ENCODE data around the gene AFAP1L1.

AFAP1L1 gene

GRCh38 chr5:149284501-149284900, 12.8 kb downstream of the AFAP1L1 start:
- DNase-seq (ENCODE audit: low read depth), result no peak

- DNase-seq (ENCODE audit: low read depth), result no peak
Observed at GRCh38 chr5:149285153-149285552, 13.5 kb downstream of the AFAP1L1 start.

- DNase-seq (ENCODE audit: low read depth), result no peak
Observed at GRCh38 chr5:149288436-149288835, 16.8 kb downstream of the AFAP1L1 start.

- no peak for DNase-seq (ENCODE audit: low read depth)
Observed at GRCh38 chr5:149289301-149289700, 17.6 kb downstream of the AFAP1L1 start.

- no peak for DNase-seq (ENCODE audit: low read depth)
Observed at GRCh38 chr5:149294872-149295829, 23.5 kb downstream of the AFAP1L1 start.

- no peak for DNase-seq (ENCODE audit: low read depth)
Observed at GRCh38 chr5:149297340-149298025, 25.8 kb downstream of the AFAP1L1 start.

- DNase-seq (ENCODE audit: low read depth), result no peak
Observed at GRCh38 chr5:149298163-149298562, 26.5 kb downstream of the AFAP1L1 start.

- no peak for DNase-seq (ENCODE audit: low read depth)
Observed at GRCh38 chr5:149298842-149299404, 27.3 kb downstream of the AFAP1L1 start.

- DNase-seq (ENCODE audit: low read depth), result no peak
Observed at GRCh38 chr5:149299451-149300054, 27.9 kb downstream of the AFAP1L1 start.

GRCh38 chr5:149300441-149300840, 28.8 kb downstream of the AFAP1L1 start:
- DNase-seq (ENCODE audit: low read depth), result no peak

GRCh38 chr5:149301049-149301743, 29.5 kb downstream of the AFAP1L1 start:
- DNase-seq (ENCODE audit: low read depth), result no peak

GRCh38 chr5:149301744-149302380, 30.2 kb downstream of the AFAP1L1 start:
- no peak for DNase-seq (ENCODE audit: low read depth)

- no peak for DNase-seq (ENCODE audit: low read depth)
Observed at GRCh38 chr5:149302641-149303040, 31.0 kb downstream of the AFAP1L1 start.

- DNase-seq (ENCODE audit: low read depth), result no peak
Observed at GRCh38 chr5:149303210-149303609, 31.6 kb downstream of the AFAP1L1 start.

GRCh38 chr5:149304195-149305078, 32.8 kb downstream of the AFAP1L1 start:
- DNase-seq (ENCODE audit: low read depth), result no peak

GRCh38 chr5:149309354-149309753, 37.7 kb downstream of the AFAP1L1 start:
- no peak for DNase-seq (ENCODE audit: low read depth)

- no peak for DNase-seq (ENCODE audit: low read depth)
Observed at GRCh38 chr5:149310488-149310887, 38.8 kb downstream of the AFAP1L1 start.

- no peak for DNase-seq (ENCODE audit: low read depth)
Observed at GRCh38 chr5:149310947-149311658, 39.4 kb downstream of the AFAP1L1 start.

- DNase-seq (ENCODE audit: low read depth), result no peak
Observed at GRCh38 chr5:149313151-149313841, 41.6 kb downstream of the AFAP1L1 start.

Measured in stimulated activated CD8-positive, alpha-beta memory T cell treated with anti-CD3 and anti-CD28 coated beads, Interleukin-4, amount 100 ng/mL, for 24 hours (primary cell).